CD4-positive, alpha-beta T cell treated with Interleukin-1 beta for 1 hour (primary cell): ENCODE measurements around the gene MRS2.
A peak's percentile ranks its signal among the peaks of the same experiment; 100 is the strongest.
"Not testable (repeated sequence)": the region's sequence is repeated elsewhere in the genome, so short reads cannot be mapped to it uniquely, and the experiment has no call there.

Source experiments
- DNase-seq, 2 donors: peaks; one replicate each; pipeline ENCODE4 v3.0.0-alpha.2; 2020 to 2022

Gene MRS2

GRCh38 chr6:24402697-24403500 lies at the start of gene MRS2:
MRS2 (plus strand) TSS chr6:24402936; CDS start chr6:24403047, 111 bp downstream.
- peak; percentile 84 to 86 for DNase-seq

- no peak for DNase-seq
Measured at GRCh38 chr6:24353861-24354260, 48.9 kb upstream of the MRS2 start.

GRCh38 chr6:24355393-24355792 lies 47.3 kb upstream of the MRS2 start:
- DNase-seq = no peak

GRCh38 chr6:24356310-24356973 lies 46.3 kb upstream of the MRS2 start:
- no peak for DNase-seq

- DNase-seq = peak; percentile 42 to 54
Measured at GRCh38 chr6:24357336-24358218, 45.2 kb upstream of the MRS2 start, which contains the start of gene DCDC2. DCDC2 (minus strand) TSS chr6:24358059; CDS start chr6:24357750, 309 bp downstream.

- DNase-seq = no peak
Measured at GRCh38 chr6:24358219-24358821, 44.4 kb upstream of the MRS2 start.

- DNase-seq = peak; percentile 79 to 85
Measured at GRCh38 chr6:24359640-24360454, 42.9 kb upstream of the MRS2 start.

- DNase-seq = not testable (repeated sequence)
Measured at GRCh38 chr6:24362363-24362762, 40.4 kb upstream of the MRS2 start.

- DNase-seq = not testable (repeated sequence)
Measured at GRCh38 chr6:24365103-24365633, 37.6 kb upstream of the MRS2 start.

- DNase-seq = no peak
Measured at GRCh38 chr6:24374612-24375011, 28.1 kb upstream of the MRS2 start.

- DNase-seq = no peak
Measured at GRCh38 chr6:24376871-24377270, 25.9 kb upstream of the MRS2 start.

- DNase-seq = no peak
Measured at GRCh38 chr6:24378473-24379097, 24.2 kb upstream of the MRS2 start.

GRCh38 chr6:24381476-24382219 lies 21.1 kb upstream of the MRS2 start:
- DNase-seq = no peak

GRCh38 chr6:24382220-24382540 lies 20.6 kb upstream of the MRS2 start:
- DNase-seq = no peak

- DNase-seq = not testable (repeated sequence)
Measured at GRCh38 chr6:24382891-24383494, 19.7 kb upstream of the MRS2 start.

- DNase-seq = not testable (repeated sequence)
Measured at GRCh38 chr6:24384369-24385130, 18.2 kb upstream of the MRS2 start.

- DNase-seq = no peak
Measured at GRCh38 chr6:24385536-24386269, 17.0 kb upstream of the MRS2 start.

- no peak for DNase-seq
Measured at GRCh38 chr6:24387818-24388217, 14.9 kb upstream of the MRS2 start.
